Astrocyte (in vitro differentiated cells and primary cell): ENCODE results near the gene CRYGN. TPM values are rescaled to one million over a fixed set of nuclear protein-coding genes. Genes with fewer than 3 reads are reported as not detected.

Source experiments
- DNase-seq: peaks from one replicate; pipeline ENCODE4 v3.0.0-alpha.2; 2010; ENCODE audit warnings: low read depth
- FAIRE-seq: peaks from 2 replicates; lab custom pipeline; 2011; peaks lifted over from hg19 to GRCh38; lab: Jason Lieb, UNC
- H2AFZ ChIP-seq: 2 replicates; pipeline ENCODE4 v1.6.0; 2012; ENCODE audit warnings: low read depth, low read length, inconsistent platforms
- H3K27ac ChIP-seq: 2 replicates; pipeline ENCODE4 v1.5.1; 2011; ENCODE audit warnings: low read depth, low read length, inconsistent platforms
- H3K27me3 ChIP-seq: 2 replicates; pipeline ENCODE4 v1.6.0; 2011; ENCODE audit warnings: low read length, inconsistent platforms; ENCODE audit not compliant: insufficient read depth
- H3K36me3 ChIP-seq: 2 replicates; pipeline ENCODE4 v1.5.1; 2011; ENCODE audit warnings: low read length, inconsistent platforms; ENCODE audit not compliant: insufficient read depth
- H3K4me1 ChIP-seq: 2 replicates; pipeline ENCODE4 v1.5.1; 2011; ENCODE audit warnings: low read length, inconsistent platforms; ENCODE audit not compliant: insufficient read depth
- H3K4me2 ChIP-seq: 2 replicates; pipeline ENCODE4 v1.6.0; 2012; ENCODE audit warnings: low read length, inconsistent platforms
- H3K4me3 ChIP-seq: 2 replicates; pipeline ENCODE4 v1.5.1; 2011; ENCODE audit warnings: low read depth, mild to moderate bottlenecking, low read length, inconsistent platforms; ENCODE audit not compliant: insufficient read depth
- H3K79me2 ChIP-seq: 2 replicates; pipeline ENCODE4 v1.6.0; 2012; ENCODE audit warnings: mild to moderate bottlenecking, low read length, inconsistent platforms; ENCODE audit not compliant: insufficient read depth
- H3K9ac ChIP-seq: 2 replicates; pipeline ENCODE4 v1.6.0; 2012; ENCODE audit warnings: mild to moderate bottlenecking, low read length, inconsistent platforms
- H3K9me3 ChIP-seq: 2 replicates; pipeline ENCODE4 v1.5.1; 2012; ENCODE audit warnings: low read depth, mild to moderate bottlenecking, low read length, inconsistent platforms; ENCODE audit not compliant: insufficient read depth
- H4K20me1 ChIP-seq: 2 replicates; pipeline ENCODE4 v1.6.0; 2012; ENCODE audit warnings: low read length, inconsistent platforms; ENCODE audit not compliant: insufficient read depth
- H3K27ac Mint-ChIP-seq: one replicate; pipeline ENCODE4 v1.8.0; 2021; ENCODE audit warnings: mild to moderate bottlenecking, mixed read lengths; ENCODE audit not compliant: unreplicated experiment
- H3K27me3 Mint-ChIP-seq: one replicate; pipeline ENCODE4 v1.8.0; 2021; ENCODE audit warnings: low read depth, mixed read lengths; ENCODE audit not compliant: unreplicated experiment
- H3K36me3 Mint-ChIP-seq: one replicate; pipeline ENCODE4 v1.8.0; 2021; ENCODE audit warnings: low read depth, mixed read lengths; ENCODE audit not compliant: unreplicated experiment
- H3K4me1 Mint-ChIP-seq: one replicate; pipeline ENCODE4 v1.8.0; 2021; ENCODE audit warnings: low read depth, mixed read lengths; ENCODE audit not compliant: unreplicated experiment
- H3K4me3 Mint-ChIP-seq: one replicate; pipeline ENCODE4 v1.8.0; 2021; ENCODE audit warnings: mild to moderate bottlenecking, moderate library complexity, mixed read lengths; ENCODE audit not compliant: unreplicated experiment
- H3K9me3 Mint-ChIP-seq: one replicate; pipeline ENCODE4 v1.8.0; 2021; ENCODE audit warnings: mild to moderate bottlenecking, mixed read lengths; ENCODE audit not compliant: unreplicated experiment
- EZH2 ChIP-seq: IDR thresholded peaks from 2 replicates; pipeline ENCODE4 v1.6.1; 2012; ENCODE audit warnings: mild to moderate bottlenecking, low read length, inconsistent platforms; ENCODE audit not compliant: insufficient read depth
- total RNA-seq: library from RNA; stranded (reverse); gene quantifications from 2 replicates; pipeline ENCODE4 v1.2.1, GENCODE V29; 2021
- TF ChIP-seq, protein P1 (sequence below): IDR thresholded peaks from 2 replicates; pipeline ENCODE4 v1.5.1; 2011; ENCODE audit warnings: low read depth, mild to moderate bottlenecking, inconsistent platforms, low read length, moderate library complexity; ENCODE audit not compliant: insufficient read depth

Gene CRYGN
- total RNA-seq, 1 donor from 2014 or later, result not detected

DNA sequence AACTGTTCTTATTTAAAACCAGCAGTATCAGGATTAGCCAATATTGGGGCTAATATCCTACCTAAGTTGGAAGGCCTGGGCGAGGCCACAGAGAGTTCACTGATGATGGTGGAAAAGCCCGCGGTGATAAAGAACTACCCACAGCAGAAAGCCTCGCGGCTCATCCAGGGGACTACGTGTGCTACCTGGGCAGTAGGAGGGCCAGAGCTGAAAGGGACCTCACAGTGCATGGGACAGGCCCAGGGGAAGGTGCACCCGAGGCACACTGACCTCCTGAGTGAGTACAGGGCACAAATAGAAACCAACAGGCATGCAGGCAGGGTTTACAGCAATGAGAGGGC lies 31.5 kb downstream of the CRYGN start:
- Mint-ChIP-seq H3K27ac (no peak overlapping the region), H3K4me3 (peak overlapping the region; percentile 76), H3K4me1 (peaks cover 9% of the 10 kb centered on the region), H3K9me3 (no peaks in the 10 kb centered on the region), H3K27me3 (peaks cover 64% of the 10 kb centered on the region), H3K36me3 (peaks cover 6% of the 10 kb centered on the region)
- peaks cover 6% of the 10 kb centered on the region for H3K4me1 ChIP-seq
- no peak overlapping the region for H3K27ac ChIP-seq
- H3K27me3 ChIP-seq, result peaks cover 50% of the 10 kb centered on the region
- H3K79me2 ChIP-seq, result no peaks in the 10 kb centered on the region
- no peak for TF ChIP-seq EZH2
- TF ChIP-seq, protein P1, sequence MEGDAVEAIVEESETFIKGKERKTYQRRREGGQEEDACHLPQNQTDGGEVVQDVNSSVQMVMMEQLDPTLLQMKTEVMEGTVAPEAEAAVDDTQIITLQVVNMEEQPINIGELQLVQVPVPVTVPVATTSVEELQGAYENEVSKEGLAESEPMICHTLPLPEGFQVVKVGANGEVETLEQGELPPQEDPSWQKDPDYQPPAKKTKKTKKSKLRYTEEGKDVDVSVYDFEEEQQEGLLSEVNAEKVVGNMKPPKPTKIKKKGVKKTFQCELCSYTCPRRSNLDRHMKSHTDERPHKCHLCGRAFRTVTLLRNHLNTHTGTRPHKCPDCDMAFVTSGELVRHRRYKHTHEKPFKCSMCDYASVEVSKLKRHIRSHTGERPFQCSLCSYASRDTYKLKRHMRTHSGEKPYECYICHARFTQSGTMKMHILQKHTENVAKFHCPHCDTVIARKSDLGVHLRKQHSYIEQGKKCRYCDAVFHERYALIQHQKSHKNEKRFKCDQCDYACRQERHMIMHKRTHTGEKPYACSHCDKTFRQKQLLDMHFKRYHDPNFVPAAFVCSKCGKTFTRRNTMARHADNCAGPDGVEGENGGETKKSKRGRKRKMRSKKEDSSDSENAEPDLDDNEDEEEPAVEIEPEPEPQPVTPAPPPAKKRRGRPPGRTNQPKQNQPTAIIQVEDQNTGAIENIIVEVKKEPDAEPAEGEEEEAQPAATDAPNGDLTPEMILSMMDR, result no peak
- DNase-seq (no peak), FAIRE-seq (no peak)
- no peak overlapping the region for H3K4me2 ChIP-seq
- no peak overlapping the region for H3K9ac ChIP-seq
- no peaks in the 10 kb centered on the region for H3K9me3 ChIP-seq
- H2AFZ ChIP-seq, result no peak overlapping the region
- H3K36me3 ChIP-seq, result no peaks in the 10 kb centered on the region
- H4K20me1 ChIP-seq, result no peaks in the 10 kb centered on the region
- no peak overlapping the region for H3K4me3 ChIP-seq

- Histone ChIP-seq H2AFZ (no peak overlapping the region), H3K79me2 (no peaks in the 10 kb centered on the region), H3K4me3 (no peak overlapping the region), H3K27ac (no peak overlapping the region), H3K36me3 (no peaks in the 10 kb centered on the region), H3K9ac (no peak overlapping the region), H3K4me2 (no peak overlapping the region), H3K4me1 (peaks cover 6% of the 10 kb centered on the region), H3K9me3 (no peaks in the 10 kb centered on the region), H4K20me1 (no peaks in the 10 kb centered on the region), H3K27me3 (peaks cover 37% of the 10 kb centered on the region)
- no peak overlapping the region for H3K4me3 Mint-ChIP-seq
- no peak overlapping the region for H3K27ac Mint-ChIP-seq
- no peak for FAIRE-seq
- no peak for DNase-seq
- TF ChIP-seq, protein P1, result no peak
- no peak for TF ChIP-seq EZH2
- peaks cover 55% of the 10 kb centered on the region for H3K27me3 Mint-ChIP-seq
- H3K4me1 Mint-ChIP-seq, result peaks cover 9% of the 10 kb centered on the region
- no peaks in the 10 kb centered on the region for H3K9me3 Mint-ChIP-seq
- H3K36me3 Mint-ChIP-seq, result peaks cover 6% of the 10 kb centered on the region
These were observed 32.9 kb downstream of the CRYGN start for GRCh38 chr7:151406886-151407583.
